Lower leg skin (tissue), 4 donors: ENCODE measurements around the gene IPO5. TPM values are rescaled to one million over a fixed set of nuclear protein-coding genes. Genes with fewer than 3 reads are reported as not detected.
"Not testable (repeated sequence)": the region's sequence is repeated elsewhere in the genome, so short reads cannot be mapped to it uniquely, and the experiment has no call there.

Source experiments
- DNase-seq, 2 donors: peaks; one replicate each; pipeline ENCODE4 v3.0.0-alpha.2; 2019; ENCODE audit warnings: low spot score in 2 of 2
- H3K4me3 ChIP-seq: fragments of 200-600 bp; sonication (generic); 2 replicates; pipeline ENCODE4 v1.5.1; 2017; ENCODE audit warnings: mild to moderate bottlenecking, low read depth; ENCODE audit not compliant: poor library complexity, severe bottlenecking
- CTCF ChIP-seq, 3 donors: fragments of 450-650 bp; IDR thresholded peaks; one replicate each; pipeline ENCODE4 v1.5.1; 2016; ENCODE audit warnings: antibody characterized with exemption in 3 of 3, mild to moderate bottlenecking in 3 of 3, moderate library complexity in 2 of 3
- POLR2A ChIP-seq, 2 donors: fragments of 450-650 bp; IDR thresholded peaks; one replicate each; pipeline ENCODE4 v1.6.1; 2016 to 2017; ENCODE audit warnings: antibody characterized with exemption in 2 of 2, mild to moderate bottlenecking in 1 of 2, moderate library complexity in 1 of 2
- WGBS, 2 donors: methylation state at CpG; one replicate each; pipeline ENCODE4 v1.1.5; 2018; 5-methylcytosine and 5-hydroxymethylcytosine counted together
- intact Hi-C: fragments of 100-400 bp; cut with DNase I; formaldehyde crosslinking; loops from one replicate; pipeline ENCODE4 v1.15.0; 2023; ENCODE audit warnings: low total_unique reads
- total RNA-seq, 4 donors: library from RNA; depleted of rRNA; stranded (reverse); fragments of >200 nt; gene quantifications; one replicate each; pipeline ENCODE4 v1.1.0, GENCODE V29; 2016

Gene IPO5
- total RNA-seq, 4 donors from 2014 or later: 52.5 to 89.5 (median 75.0) TPM

GRCh38 chr13:97944396-97945029, 9.0 kb upstream of the IPO5 start:
- no peak overlapping the region for H3K4me3 ChIP-seq
- WGBS, 2 donors: 78 to 82% methylated on average over 5 of the region's 5 CpGs
- intact Hi-C loops: no loop called here
- TF ChIP-seq CTCF (IDR thresholded peaks at IDR 0.05) (no peak), POLR2A (IDR thresholded peaks at IDR 0.05) (no peak)
- no peak for DNase-seq

GRCh38 chr13:97945342-97945741, 8.1 kb upstream of the IPO5 start:
- TF ChIP-seq CTCF (IDR thresholded peaks at IDR 0.05): no peak
- TF ChIP-seq POLR2A (IDR thresholded peaks at IDR 0.05): no peak
- H3K4me3 ChIP-seq: no peak overlapping the region
- DNase-seq: no peak
- intact Hi-C loops: no loop called here

- WGBS, 2 donors: 89 to 90% methylated on average over 5 of the region's 5 CpGs
- TF ChIP-seq CTCF (IDR thresholded peaks at IDR 0.05): no peak
- no peak for TF ChIP-seq POLR2A (IDR thresholded peaks at IDR 0.05)
- intact Hi-C loops: no loop called here
- peak in 1 of 2 donors; percentile 69 for DNase-seq
- no peak overlapping the region for H3K4me3 ChIP-seq
Measured at GRCh38 chr13:97945792-97946419, 7.6 kb upstream of the IPO5 start.

GRCh38 chr13:97946951-97947588, 6.4 kb upstream of the IPO5 start:
- no peak for DNase-seq
- intact Hi-C loops: no loop called here
- TF ChIP-seq CTCF (IDR thresholded peaks at IDR 0.05) (no peak), POLR2A (IDR thresholded peaks at IDR 0.05) (no peak)
- no peak overlapping the region for H3K4me3 ChIP-seq
- WGBS, 2 donors: 44 to 45% methylated on average over 3 of the region's 3 CpGs

- peak in 1 of 2 donors; percentile 10 for DNase-seq
- intact Hi-C loops: no loop called here
- TF ChIP-seq CTCF (IDR thresholded peaks at IDR 0.05): no peak
- no peak for TF ChIP-seq POLR2A (IDR thresholded peaks at IDR 0.05)
- WGBS, 2 donors: 91 to 92% methylated on average over 3 of the region's 3 CpGs
- no peak overlapping the region for H3K4me3 ChIP-seq
Measured at GRCh38 chr13:97948041-97948440, 5.4 kb upstream of the IPO5 start.

GRCh38 chr13:97949316-97949715, 4.2 kb upstream of the IPO5 start:
- not testable (repeated sequence) for H3K4me3 ChIP-seq
- 90 to 95% methylated on average over 5 of the region's 5 CpGs for WGBS, 2 donors

More at GRCh38 chr13:97949316-97949715, 4.2 kb upstream of the IPO5 start:
- DNase-seq: peak in 1 of 2 donors; percentile 3
- intact Hi-C loops: not testable (repeated sequence)
